ENCODE results near the gene SOX11. TPM values are rescaled to one million over a fixed set of nuclear protein-coding genes. Genes with fewer than 3 reads are reported as not detected.
"Not testable (repeated sequence)": the region's sequence is repeated elsewhere in the genome, so short reads cannot be mapped to it uniquely, and the experiment has no call there.

The SOX11 gene
- total RNA-seq, 2 experiments from 2014 or later = not detected

GRCh38 chr2:5665066-5665465, 27.1 kb upstream of the SOX11 start:
- Mint-ChIP-seq H3K27ac (no peak overlapping the region), H3K27me3 (no peaks in the 10 kb centered on the region), H3K36me3 (ENCODE audit: low read depth) (no peaks in the 10 kb centered on the region), H3K4me1 (ENCODE audit: low read depth) (no peaks in the 10 kb centered on the region), H3K9me3 (no peaks in the 10 kb centered on the region), H3K4me3 (no peak overlapping the region)
- no peak for DNase-seq
- CTCF ChIA-PET = no interaction called here
- Histone ChIP-seq H3K4me1 (ENCODE audit: insufficient read depth, low read length) (no peaks in the 10 kb centered on the region), H3K36me3 (ENCODE audit: insufficient read depth, low read length) (no peaks in the 10 kb centered on the region), H3K27ac (ENCODE audit: low read depth in 1 of 2, low read length in 2 of 2) (no peak overlapping the region), H3K27me3 (ENCODE audit: control insufficient read depth in 1 of 2, insufficient read depth in 2 of 2, low read length in 2 of 2) (no peaks in the 10 kb centered on the region), H3K9me3 (ENCODE audit: control insufficient read depth in 1 of 2, insufficient read depth in 1 of 2, low read length in 2 of 2) (peaks cover 0 to 8% of the 10 kb centered on the region in 2 experiments), H3K4me3 (ENCODE audit: low read length) (no peak overlapping the region)
- POLR2A ChIA-PET = no interaction called here
- intact Hi-C loops (cut with DNase I, micrococcal nuclease) = no loop called here
- no peak for TF ChIP-seq CTCF (IDR thresholded peaks at IDR 0.05)
- ATAC-seq (ENCODE audit: poor library complexity) = no peak

- no peak for ATAC-seq (ENCODE audit: poor library complexity)
These were observed 25.4 kb upstream of the SOX11 start for GRCh38 chr2:5666798-5667197.

GRCh38 chr2:5667655-5668054, 24.5 kb upstream of the SOX11 start:
- H3K4me1 ChIP-seq (ENCODE audit: insufficient read depth, low read length); H3K4me1 Mint-ChIP-seq (ENCODE audit: low read depth); H3K27me3 Mint-ChIP-seq; CTCF ChIA-PET; H3K27me3 ChIP-seq (ENCODE audit: control insufficient read depth in 1 of 2, insufficient read depth in 2 of 2, low read length in 2 of 2); H3K36me3 Mint-ChIP-seq (ENCODE audit: low read depth); POLR2A ChIA-PET; H3K4me3 ChIP-seq (ENCODE audit: low read length); DNase-seq; H3K9me3 Mint-ChIP-seq; intact Hi-C loops (cut with DNase I, micrococcal nuclease); H3K27ac Mint-ChIP-seq; H3K36me3 ChIP-seq (ENCODE audit: insufficient read depth, low read length); ATAC-seq (ENCODE audit: poor library complexity); H3K27ac ChIP-seq (ENCODE audit: low read depth in 1 of 2, low read length in 2 of 2); H3K4me3 Mint-ChIP-seq: not testable (repeated sequence)
- peaks cover 0 to 12% of the 10 kb centered on the region in 2 experiments for H3K9me3 ChIP-seq (ENCODE audit: control insufficient read depth in 1 of 2, insufficient read depth in 1 of 2, low read length in 2 of 2)

More at GRCh38 chr2:5666798-5667197, 25.4 kb upstream of the SOX11 start:
- H3K4me1 ChIP-seq (ENCODE audit: insufficient read depth, low read length) = no peaks in the 10 kb centered on the region
- H3K36me3 ChIP-seq (ENCODE audit: insufficient read depth, low read length) = no peaks in the 10 kb centered on the region
- no peak overlapping the region for H3K4me3 ChIP-seq (ENCODE audit: low read length)
- no peaks in the 10 kb centered on the region for H3K4me1 Mint-ChIP-seq (ENCODE audit: low read depth)
- no peak overlapping the region for H3K4me3 Mint-ChIP-seq
- no peak overlapping the region for H3K27ac Mint-ChIP-seq
- DNase-seq = no peak
- ChIA-PET POLR2A (no interaction called here), CTCF (no interaction called here)
- H3K27me3 ChIP-seq (ENCODE audit: control insufficient read depth in 1 of 2, insufficient read depth in 2 of 2, low read length in 2 of 2) = no peaks in the 10 kb centered on the region
- no peaks in the 10 kb centered on the region for H3K36me3 Mint-ChIP-seq (ENCODE audit: low read depth)
- intact Hi-C loops (cut with DNase I, micrococcal nuclease) = no loop called here
- no peaks in the 10 kb centered on the region for H3K27me3 Mint-ChIP-seq
- no peaks in the 10 kb centered on the region for H3K9me3 Mint-ChIP-seq
- H3K9me3 ChIP-seq (ENCODE audit: control insufficient read depth in 1 of 2, insufficient read depth in 1 of 2, low read length in 2 of 2) = peaks cover 0 to 8% of the 10 kb centered on the region in 2 experiments
- H3K27ac ChIP-seq (ENCODE audit: low read depth in 1 of 2, low read length in 2 of 2) = no peak overlapping the region
- TF ChIP-seq CTCF (IDR thresholded peaks at IDR 0.05) = no peak

- H3K27me3 ChIP-seq (ENCODE audit: control insufficient read depth in 1 of 2, insufficient read depth in 2 of 2, low read length in 2 of 2) = peaks cover 3 to 6% of the 10 kb centered on the region in 2 experiments
- Mint-ChIP-seq H3K4me1 (ENCODE audit: low read depth) (no peaks in the 10 kb centered on the region), H3K4me3 (no peak overlapping the region), H3K27ac (no peak overlapping the region), H3K9me3 (no peaks in the 10 kb centered on the region), H3K36me3 (ENCODE audit: low read depth) (no peaks in the 10 kb centered on the region), H3K27me3 (peaks cover under 1% of the 10 kb centered on the region)
- DNase-seq (no peak), ATAC-seq (ENCODE audit: poor library complexity) (no peak)
- no peaks in the 10 kb centered on the region for H3K36me3 ChIP-seq (ENCODE audit: insufficient read depth, low read length)
- no peak for TF ChIP-seq CTCF (IDR thresholded peaks at IDR 0.05)
- no peak overlapping the region for H3K27ac ChIP-seq (ENCODE audit: low read depth in 1 of 2, low read length in 2 of 2)
- POLR2A ChIA-PET = no interaction called here
- CTCF ChIA-PET = no interaction called here
- intact Hi-C loops (cut with DNase I, micrococcal nuclease) = no loop called here
- H3K4me3 ChIP-seq (ENCODE audit: low read length) = no peak overlapping the region
- no peaks in the 10 kb centered on the region for H3K4me1 ChIP-seq (ENCODE audit: insufficient read depth, low read length)
- peaks cover 0 to 22% of the 10 kb centered on the region in 2 experiments for H3K9me3 ChIP-seq (ENCODE audit: control insufficient read depth in 1 of 2, insufficient read depth in 1 of 2, low read length in 2 of 2)
These were observed 23.4 kb upstream of the SOX11 start for GRCh38 chr2:5668682-5669250.
